Measurements from ENCODE around the gene NEUROD4.

GRCh38 chr12:55002355-55002754, 17.4 kb upstream of the NEUROD4 start:
- TF ChIP-seq CTCF (IDR thresholded peaks at IDR 0.05) (no peak), EP300 (IDR thresholded peaks at IDR 0.05) (no peak), POLR2A (IDR thresholded peaks at IDR 0.05) (no peak)

All from tibial nerve (tissue), 4 donors.